NCI-H748 (cell line): ENCODE data around the gene ZFYVE19.
A peak's percentile ranks its signal among the peaks of the same experiment; 100 is the strongest.

Experiments used
- DNase-seq: peaks from one replicate; lab custom pipeline; 2025; ENCODE audit not compliant: unreplicated experiment; lab: John Stamatoyannopoulos, UW

Gene ZFYVE19

DNA sequence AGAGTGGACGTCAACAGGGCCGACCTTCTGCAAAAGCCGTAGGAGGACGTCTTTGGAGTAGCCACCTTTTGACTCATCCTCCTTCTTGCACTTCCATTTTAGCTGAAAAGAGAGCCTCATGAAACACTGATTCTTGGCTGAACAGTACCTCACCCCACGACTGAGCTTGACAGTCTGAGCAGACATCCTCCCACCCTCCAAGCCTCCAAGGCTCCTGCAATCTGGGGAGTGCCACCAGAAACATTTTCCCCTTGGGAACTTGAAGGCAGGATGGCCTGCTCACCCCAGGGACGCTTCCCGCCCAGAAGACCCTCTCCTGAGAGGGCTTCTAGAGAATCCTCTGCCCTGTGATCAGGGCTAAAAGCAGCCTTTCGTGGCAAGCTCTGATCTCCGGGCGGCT is 31.9 kb upstream of the ZFYVE19 start:
- DNase-seq, result no peak

DNA sequence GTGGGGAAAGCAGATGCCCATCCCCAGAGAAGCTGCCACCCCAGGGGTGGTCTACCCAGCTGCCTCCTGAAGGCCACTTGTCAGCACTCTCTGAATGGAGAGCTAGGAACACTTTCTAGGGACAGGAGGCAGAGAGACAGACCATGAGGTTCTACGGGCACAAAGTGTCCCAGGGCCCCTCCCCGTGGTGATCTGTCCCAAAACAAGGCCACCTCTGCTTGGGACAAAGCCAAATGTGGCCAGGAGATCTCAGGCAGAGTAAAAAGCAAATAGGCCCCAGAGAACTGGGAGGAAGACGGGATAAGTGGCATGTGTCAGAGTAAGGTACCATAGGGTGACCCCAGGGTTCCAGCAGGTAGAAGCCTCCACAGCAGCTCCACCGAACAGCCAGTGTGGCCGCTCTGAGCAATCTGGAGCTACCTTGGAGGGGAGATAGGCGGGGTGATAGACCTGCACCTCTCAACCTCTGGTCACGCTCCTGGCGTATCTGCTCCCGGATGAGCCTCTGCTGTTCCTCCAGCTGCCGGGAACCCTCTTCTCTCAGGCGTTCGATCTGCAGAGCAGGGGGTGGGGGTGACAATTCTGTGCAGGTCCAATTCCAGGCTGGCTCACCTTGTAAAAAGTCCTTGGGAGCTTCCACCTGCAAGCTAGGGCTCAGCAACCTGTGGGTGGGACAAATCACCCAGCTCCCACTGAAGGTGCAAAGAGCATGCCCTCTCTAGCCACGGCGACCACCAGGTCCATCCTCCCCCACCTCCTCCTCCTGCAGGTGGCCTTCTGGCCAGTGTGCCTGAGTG is 31.0 kb upstream of the ZFYVE19 start:
- DNase-seq, result no peak

DNA sequence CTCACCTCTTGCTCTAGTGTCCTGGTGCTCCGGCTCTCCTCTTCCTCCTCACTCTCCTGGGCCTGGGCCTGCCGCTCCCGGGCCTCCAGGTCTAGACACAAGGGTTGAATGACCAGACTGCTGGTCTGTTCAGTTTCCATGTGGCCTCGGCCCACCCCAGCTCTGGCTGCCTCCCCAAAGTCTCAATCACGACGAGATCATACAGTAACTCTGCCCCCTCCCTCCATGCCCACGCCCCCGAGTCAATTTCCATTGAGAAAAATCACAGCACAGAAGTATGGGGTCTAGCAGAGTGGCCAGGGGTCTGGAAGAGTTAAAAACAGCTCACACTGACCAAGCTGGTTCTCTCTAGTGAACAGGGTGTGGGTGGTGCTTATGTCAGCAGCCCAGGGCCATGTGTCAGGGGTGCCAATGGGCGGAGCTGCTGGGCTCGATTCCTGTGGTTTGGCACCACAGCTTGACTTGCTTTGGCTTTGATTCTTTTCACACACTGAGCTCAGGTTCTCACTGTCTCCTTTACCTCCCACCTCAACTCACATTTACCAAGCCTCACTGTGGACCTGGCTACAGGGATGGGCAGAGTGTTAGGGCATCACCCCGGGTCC is 30.2 kb upstream of the ZFYVE19 start:
- no peak for DNase-seq

DNA sequence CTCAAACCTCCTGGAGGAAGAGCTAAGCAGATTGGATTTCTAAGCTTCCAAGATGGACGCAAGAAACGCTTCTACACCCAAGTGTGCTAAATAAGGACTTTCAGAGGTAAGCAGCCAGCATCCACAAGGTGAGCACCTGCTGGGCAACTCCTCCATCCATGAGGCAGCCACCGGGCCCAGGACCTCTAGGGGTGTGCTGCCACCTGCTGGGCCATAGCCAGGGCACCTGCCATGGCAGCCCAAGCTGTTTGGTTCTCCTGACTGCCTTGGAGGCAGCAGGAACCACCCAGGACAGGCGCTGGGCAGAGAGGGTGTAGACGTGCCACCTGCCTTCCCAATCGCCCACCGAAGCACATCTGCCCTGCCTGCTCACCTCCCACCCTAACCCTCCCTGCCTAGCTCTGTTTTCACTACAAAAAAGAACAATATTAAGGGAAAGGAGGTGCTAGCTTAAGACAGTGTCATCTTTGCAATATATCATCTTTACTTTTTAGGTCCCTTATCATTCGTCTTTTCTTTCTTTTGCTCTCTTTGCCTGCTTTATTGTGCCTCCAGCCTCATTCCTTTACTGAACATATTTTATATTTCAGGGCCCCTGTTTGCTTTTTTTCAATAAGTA is 24.2 kb upstream of the ZFYVE19 start:
- peak; percentile 62 for DNase-seq

DNA sequence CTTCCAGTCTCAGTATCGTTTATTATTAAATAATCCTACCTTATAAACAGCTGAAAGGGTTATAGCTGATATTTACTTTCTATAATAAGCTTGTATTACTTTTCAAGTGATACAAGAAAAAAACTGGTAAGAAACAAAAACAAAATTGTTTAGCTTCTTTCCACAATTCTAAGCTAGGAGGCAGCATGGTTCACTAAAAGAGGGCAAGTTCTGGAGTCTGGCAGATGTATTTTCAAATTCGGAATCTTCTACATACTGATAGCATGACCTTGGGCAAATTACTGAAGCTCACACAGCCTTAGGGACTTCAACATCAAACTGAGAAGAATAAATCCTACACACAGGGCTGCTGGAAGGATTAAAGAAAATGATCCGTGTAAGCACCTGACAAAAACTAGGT is 21.7 kb upstream of the ZFYVE19 start:
- DNase-seq, result peak; percentile 7

DNA sequence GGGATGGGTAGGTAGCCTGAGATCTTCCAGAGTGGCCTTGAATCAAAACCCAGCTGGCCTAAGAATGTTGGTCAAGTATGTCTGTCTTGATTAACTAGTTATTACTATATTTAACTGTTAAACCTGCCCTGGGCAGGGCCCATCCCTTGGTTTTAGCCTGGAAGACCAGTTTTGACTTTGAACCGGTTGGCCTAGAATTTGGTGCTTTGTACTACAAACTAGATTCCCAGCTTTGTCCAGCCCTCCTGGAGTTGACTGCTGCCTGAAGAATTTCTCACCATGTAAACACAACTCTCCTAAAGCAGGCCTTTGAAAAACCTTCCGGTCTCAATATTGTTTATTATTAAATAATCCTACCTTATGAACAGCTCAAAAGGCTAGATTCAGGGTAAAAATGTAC is 21.1 kb upstream of the ZFYVE19 start:
- no peak for DNase-seq

DNA sequence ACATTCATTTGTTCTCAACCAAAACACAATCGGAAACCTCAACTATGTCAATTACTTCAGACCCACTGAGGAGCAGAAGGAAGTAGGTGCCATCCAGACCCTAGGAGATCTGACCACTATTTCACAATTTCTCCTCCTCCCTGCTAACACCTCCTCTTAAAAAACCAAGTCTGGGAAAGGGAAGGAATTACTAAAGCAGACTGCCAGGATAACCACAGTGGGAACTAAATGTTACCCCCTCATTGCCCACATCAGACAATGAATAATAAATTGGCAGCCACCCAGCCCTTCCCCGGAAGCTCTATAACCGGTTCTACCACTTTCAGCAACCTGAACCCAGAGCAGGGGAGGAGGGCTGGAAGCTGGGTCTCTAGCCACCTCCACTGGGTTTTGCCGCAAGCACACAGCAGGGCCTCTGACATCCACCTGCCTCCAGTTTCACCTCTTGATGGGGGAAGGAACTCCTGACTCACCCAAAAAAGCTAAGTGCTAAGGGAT is 19.5 kb upstream of the ZFYVE19 start:
- peak; percentile 97 for DNase-seq

DNA sequence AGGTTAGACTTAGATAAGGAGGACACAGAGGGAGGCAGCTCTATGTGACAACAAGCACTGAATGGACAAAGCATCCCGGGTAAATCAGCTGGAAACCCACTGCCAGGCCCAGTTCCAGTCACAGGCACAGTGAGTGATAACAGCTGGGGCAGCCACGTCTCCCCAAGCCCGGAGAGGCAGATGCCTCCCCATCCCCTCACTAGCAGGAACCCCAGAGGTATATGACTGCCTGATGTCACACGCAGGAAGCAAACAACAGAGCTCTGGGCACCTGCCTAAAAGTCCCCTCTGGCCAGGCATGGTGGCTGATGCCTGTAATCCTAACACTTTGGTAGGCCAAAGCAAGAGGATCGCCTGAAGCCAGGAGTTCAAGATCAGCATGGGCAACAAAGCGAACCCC is 18.9 kb upstream of the ZFYVE19 start:
- DNase-seq, result peak; percentile 87

DNA sequence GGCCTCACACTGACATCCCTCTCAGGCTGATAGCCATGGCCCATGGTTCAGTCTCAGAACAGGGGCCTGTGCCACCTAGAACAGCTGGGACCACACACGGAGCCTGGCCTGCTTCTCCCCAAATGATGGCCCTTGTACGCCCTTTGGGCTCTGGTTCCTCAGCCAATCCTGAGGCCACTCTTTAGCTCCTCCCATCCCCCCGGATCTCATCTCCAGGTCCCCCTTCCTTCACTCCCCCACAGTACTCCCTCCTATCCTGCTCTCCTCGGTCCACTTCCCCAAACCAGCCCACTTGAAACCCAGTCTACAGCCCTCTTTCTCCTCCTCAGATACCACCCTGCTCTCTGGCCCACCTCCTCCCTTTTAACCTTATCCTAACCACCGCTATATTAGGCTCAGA is 17.8 kb upstream of the ZFYVE19 start:
- DNase-seq, result no peak

DNA sequence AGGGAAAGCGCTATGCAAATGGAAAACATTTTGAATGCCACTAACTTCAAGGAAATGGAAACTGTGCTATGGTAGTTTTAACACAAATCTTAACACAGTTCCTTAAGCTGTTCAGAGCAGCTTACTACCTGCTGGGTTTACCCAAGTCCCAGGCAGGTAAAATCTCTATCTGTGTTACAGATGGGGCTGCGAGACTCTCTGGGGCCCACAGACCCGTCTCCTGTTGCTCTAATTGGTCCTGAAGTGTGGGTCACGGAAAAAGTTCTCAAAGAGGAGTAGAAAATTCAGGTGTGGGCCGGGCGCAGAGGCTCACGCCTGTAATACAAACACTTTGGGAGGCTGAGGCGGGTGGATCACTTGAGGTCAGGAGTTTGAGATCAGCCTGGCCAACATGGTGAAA is 16.9 kb upstream of the ZFYVE19 start:
- DNase-seq, result no peak

DNA sequence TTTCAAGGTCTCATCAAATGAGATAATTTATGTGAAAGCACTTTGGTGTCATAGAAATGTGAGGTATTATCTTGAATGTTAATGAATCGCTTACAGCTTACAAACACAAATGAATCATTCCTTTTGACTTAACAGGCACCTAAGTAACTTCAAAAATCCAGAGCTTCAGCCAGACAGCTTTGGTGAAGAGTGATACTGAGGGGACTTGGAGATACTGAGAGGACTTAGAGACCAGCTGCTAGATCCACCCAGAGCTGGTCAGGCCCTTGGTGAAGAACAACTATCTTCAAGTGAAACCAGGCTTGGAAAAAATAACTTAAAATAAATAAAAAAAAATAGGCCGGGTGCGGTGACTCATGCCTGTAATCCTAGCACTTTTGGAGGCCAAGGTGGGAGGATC is 16.2 kb upstream of the ZFYVE19 start:
- DNase-seq, result no peak

DNA sequence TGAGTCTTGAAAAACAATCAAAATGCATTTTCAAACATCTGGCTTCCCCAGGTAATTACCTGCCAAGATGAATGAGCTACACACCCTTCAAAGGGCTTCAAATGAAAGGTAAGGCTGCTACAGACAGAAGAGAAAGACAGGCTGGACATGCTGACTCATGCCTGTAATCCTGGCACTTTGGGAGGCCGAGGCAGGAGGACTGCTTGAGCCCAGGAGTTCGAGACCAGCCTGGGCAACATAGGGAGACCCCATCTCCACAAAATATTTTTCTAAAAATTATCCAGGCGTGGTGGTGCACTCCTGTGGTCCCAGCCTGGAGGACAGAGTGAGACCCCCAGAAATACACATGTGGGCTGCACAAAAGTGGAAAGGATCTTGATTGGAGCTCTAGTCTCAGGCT is 14.5 kb upstream of the ZFYVE19 start:
- no peak for DNase-seq

DNA sequence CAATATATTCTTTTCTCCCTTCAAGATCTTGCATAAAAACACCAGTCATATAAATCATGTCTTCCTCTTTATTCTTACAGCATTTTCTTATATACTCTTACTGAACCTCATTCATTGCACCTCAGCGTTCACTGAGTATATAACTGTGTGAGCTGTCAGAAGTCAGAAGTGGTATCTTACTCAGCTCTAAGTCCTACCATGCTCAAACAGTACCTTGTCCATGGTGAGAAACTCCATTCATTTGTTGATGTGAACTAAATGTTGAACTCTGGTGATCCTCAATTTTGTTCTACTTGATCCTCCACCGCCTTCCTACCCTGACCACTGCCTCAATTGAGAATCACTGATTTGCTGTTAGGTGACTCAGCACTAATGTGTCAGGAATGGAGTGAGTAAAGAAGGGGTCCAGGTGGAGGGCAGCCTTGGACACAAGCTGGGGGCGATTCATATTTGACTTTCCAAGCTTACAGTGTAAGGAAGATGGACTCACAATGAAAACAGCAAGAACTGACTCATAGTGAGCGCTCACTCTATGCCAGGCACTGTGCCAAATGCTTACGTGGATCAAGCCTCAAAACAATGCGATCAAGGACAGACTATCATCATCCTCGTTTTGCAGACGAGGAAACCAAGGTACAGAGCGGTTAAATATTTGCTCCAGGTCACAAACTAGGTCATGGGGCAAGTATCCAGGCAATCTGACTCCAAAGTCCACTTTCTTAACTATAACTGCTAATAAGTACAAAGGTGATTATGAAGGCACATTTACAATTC is 13.5 kb upstream of the ZFYVE19 start:
- no peak for DNase-seq

DNA sequence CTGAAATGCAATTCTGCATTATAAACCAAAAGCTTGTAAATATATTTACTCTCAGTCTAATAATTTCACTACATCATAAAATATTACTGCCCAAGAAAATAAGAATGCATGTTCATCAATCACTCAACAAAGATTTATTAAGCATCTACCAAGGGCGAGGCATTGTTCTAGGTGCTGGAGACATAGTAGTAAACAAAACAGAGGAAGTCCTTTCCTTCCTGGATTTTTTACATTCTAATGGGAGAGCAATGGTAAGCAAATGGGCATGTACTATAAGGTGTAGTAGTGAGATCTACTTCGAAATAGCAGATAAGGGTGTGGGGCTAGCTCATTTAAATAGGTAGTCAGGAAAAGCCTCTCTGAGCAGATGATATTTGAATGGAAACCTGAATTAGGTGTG is 10.8 kb upstream of the ZFYVE19 start:
- DNase-seq, result no peak

DNA sequence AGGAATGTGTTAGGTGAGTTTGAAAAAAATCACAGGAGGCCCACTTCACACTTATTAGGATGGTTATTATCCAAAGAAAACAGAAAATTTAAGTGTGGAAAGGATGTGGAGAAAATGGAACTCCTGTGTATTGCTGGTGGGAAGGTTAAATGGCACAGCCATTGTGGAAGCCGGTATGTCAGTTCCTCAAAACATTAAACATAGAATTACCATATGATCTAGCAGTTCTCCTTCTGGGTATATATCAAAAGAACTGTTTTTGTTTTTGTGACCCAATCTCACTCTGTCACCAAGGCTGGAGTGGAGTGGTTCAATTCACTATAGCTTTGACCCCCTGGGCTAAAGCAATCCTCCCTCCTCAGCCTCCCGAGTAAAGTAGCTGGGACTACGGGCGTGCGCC is 10.4 kb upstream of the ZFYVE19 start:
- DNase-seq, result no peak

DNA sequence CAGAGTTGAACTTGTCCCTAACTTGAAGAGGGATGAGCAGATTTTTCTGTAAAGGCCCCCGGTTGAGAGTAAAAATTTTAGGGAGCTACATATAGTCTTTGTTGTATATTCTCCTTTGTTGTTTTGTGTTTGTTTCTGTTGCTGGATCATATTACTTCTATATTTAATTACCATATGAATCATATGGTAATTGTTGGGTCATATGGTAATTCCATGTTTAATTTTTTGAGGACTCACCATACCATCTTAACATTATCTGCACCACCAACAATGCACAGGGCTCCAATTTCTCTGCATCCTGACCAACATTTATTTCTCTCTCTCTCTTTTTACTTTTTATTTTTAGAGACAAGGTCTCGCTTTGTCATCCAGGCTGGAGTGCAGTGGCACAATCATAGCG is 7.4 kb upstream of the ZFYVE19 start:
- DNase-seq, result no peak

DNA sequence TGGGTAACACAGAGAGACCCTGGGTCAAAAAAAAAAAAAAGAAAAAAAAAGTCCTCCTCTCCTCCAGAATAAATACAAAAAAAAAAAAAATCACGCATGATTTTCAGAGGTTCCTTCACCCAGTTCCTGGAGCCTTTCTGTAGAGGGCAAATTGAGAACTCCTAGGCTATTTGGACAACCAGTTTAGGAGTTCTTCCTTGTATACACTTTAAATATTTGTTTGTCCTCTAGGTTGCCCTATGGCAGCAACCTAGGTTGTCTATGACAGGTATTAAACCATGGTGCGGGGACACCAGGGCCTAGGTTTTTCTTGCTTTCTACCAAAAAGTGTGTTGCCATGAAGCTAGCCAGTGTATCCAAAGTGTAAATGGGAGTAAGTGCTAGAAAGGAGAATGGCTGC is 3.8 kb upstream of the ZFYVE19 start:
- DNase-seq, result no peak

DNA sequence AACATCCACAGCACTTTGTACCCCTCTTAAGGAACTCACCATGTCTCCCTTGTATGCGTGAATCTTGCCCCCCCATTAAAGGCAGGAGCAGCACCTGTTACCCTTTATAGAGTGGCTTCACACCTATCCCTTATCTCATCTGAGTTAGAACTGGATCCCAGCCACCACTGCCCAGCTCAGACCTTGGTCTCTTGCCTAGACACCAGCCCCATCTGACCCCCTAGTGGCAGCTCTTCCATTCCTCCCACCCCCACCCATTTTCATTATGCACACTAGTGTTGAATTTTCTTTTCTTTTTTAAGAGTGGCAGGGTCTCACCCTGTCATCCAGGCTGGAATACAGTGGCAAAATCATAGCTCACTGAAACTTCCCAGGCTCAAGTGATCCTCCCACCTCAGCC is 3.2 kb upstream of the ZFYVE19 start:
- DNase-seq, result no peak

DNA sequence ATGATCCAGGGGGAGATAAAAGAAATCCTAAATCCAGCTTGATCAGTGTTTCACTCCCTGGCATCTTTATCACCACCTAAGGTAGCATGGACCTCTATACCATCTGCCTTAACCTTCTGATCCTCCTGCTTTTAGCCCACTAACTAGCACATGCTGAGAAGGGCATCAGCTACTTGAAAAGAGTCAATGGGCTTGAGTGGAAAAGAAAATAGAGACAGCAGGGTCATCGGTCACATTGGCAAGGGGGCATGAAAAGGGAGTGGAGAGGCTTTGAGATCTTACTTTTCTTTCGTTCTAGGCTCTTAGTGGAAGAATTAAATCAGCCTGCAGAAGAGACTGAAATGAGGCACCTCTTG is 239 bp upstream of the ZFYVE19 start:
- no peak for DNase-seq

DNA sequence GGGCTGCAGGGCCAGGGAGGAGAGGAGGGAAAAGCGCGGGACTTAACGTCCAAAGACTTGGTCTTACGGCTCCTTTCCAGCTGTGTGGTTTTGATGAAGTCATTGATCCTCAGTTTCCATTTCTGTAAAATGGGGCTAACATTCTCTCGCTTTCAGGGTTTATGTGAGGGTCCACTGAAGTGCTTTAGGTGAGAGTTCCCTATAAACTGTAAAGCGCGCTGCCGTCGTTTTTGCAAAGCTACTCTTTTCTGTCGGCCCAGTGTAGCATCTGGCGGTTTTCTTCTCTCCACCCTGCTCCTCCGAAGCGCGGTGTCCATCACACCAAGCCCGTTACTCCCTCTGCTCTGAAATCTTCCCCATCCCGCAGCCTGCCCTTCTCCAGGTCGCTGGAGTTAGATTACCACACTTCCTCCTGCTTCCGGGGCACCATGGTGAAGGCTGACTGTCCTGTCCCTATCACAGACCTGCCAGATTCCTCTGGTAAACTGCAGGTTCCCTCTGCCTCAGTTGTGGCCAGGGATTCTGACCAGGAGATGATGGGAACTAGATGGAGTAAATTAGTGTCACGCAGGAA is 1.1 kb downstream of the ZFYVE19 start:
- DNase-seq, result peak; percentile 22

DNA sequence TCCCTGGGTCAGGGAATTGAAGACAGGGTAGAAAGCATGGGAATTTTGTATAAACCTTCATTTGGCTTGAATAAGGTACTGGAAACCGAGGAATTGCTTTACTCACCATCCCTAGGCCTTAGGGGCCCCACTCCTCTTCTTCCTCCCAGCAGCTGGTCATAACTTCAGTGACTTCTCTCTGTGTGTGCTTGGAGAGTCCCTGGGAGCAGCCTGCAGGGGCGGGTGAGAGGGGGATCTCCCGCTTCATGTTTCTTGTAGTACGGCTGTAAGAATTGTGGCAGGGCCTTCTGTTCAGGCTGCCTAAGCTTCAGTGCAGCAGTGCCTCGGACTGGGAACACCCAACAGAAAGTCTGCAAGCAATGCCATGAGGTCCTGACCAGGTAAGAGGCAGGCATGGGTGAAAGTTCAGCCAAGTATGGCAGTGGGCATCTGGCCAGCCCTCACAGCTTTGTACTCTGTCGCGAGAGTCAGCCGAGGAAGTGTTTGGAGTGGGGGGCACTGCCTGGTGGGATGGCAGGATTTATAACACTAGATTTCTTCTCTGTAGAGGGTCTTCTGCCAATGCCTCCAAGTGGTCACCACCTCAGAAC is 2.1 kb downstream of the ZFYVE19 start:
- DNase-seq, result no peak
